Neural cell (in vitro differentiated cells): ENCODE measurements around the gene PDIA4. TPM values are rescaled to one million over a fixed set of nuclear protein-coding genes. Genes with fewer than 3 reads are reported as not detected.

ENCODE experiments used
- H2AFZ ChIP-seq: fragments of 200-600, 300-800 bp; sonication (generic), shearing (Covaris generic); 2 replicates; pipeline ENCODE4 v1.6.0; 2014; ENCODE audit warnings: low read depth, mild to moderate bottlenecking, antibody characterized with exemption, low read length, moderate library complexity
- H3F3A ChIP-seq: fragments of 200-600 bp; shearing (Covaris generic); 2 replicates; pipeline ENCODE4 v1.6.1; 2016; ENCODE audit warnings: mild to moderate bottlenecking, moderate library complexity, mixed read lengths, antibody characterized with exemption, low read length; ENCODE audit not compliant: insufficient read depth, poor library complexity, severe bottlenecking
- H3K27ac ChIP-seq: fragments of 200-600, 300-800 bp; sonication (generic), shearing (Covaris generic); 2 replicates; pipeline ENCODE4 v1.5.1; 2014; ENCODE audit warnings: mild to moderate bottlenecking, low read length, moderate library complexity
- H3K27me3 ChIP-seq: fragments of 300-800, 200-600 bp; sonication (generic), shearing (Covaris generic); 2 replicates; pipeline ENCODE4 v1.6.0; 2014; ENCODE audit warnings: mild to moderate bottlenecking, low read depth, low read length, moderate library complexity; ENCODE audit not compliant: insufficient read depth
- H3K36me3 ChIP-seq: fragments of 300-800, 200-600 bp; sonication (generic), shearing (Covaris generic); 2 replicates; pipeline ENCODE4 v1.5.1; 2014; ENCODE audit warnings: mild to moderate bottlenecking, antibody characterized with exemption, low read length, moderate library complexity; ENCODE audit not compliant: insufficient read depth
- H3K4me2 ChIP-seq: fragments of 300-800, 200-600 bp; sonication (generic), shearing (Covaris generic); 2 replicates; pipeline ENCODE4 v1.6.0; 2014; ENCODE audit warnings: mild to moderate bottlenecking, low read length
- H3K4me3 ChIP-seq: fragments of 300-800, 200-600 bp; sonication (generic), shearing (Covaris generic); 2 replicates; pipeline ENCODE4 v1.5.1; 2014; ENCODE audit warnings: mild to moderate bottlenecking, low read length, moderate library complexity
- H3K79me2 ChIP-seq: fragments of 200-600 bp; shearing (Covaris generic); replicated peaks from 2 replicates; pipeline ENCODE4 v1.6.0; 2014; ENCODE audit warnings: mild to moderate bottlenecking, low read length, moderate library complexity; ENCODE audit not compliant: insufficient read depth
- H3K9ac ChIP-seq: fragments of 300-800, 200-600 bp; sonication (generic), shearing (Covaris generic); 2 replicates; pipeline ENCODE4 v1.6.1; 2016; ENCODE audit warnings: mild to moderate bottlenecking, low read length, mixed read lengths
- H3K9me2 ChIP-seq: fragments of 200-600 bp; shearing (Covaris generic); 2 replicates; pipeline ENCODE4 v1.6.1; 2016; ENCODE audit warnings: mild to moderate bottlenecking, low read length, mixed read lengths; ENCODE audit not compliant: insufficient read depth
- H3K9me3 ChIP-seq: fragments of 200-600, 300-800 bp; sonication (generic), shearing (Covaris generic); 2 replicates; pipeline ENCODE4 v1.6.1; 2016; ENCODE audit warnings: mild to moderate bottlenecking, mixed run types, low read length, moderate library complexity, mixed read lengths
- H4K20me1 ChIP-seq: fragments of 200-600 bp; shearing (Covaris generic); 2 replicates; pipeline ENCODE4 v1.6.1; 2016; ENCODE audit warnings: mild to moderate bottlenecking, mixed run types; ENCODE audit not compliant: insufficient read depth
- EP300 ChIP-seq: fragments of 450-650 bp; conservative IDR thresholded peaks from 2 replicates; pipeline ENCODE4 v1.6.1; 2014; ENCODE audit warnings: antibody characterized with exemption, mild to moderate bottlenecking, moderate library complexity; ENCODE audit not compliant: poor library complexity, severe bottlenecking
- EZH2 ChIP-seq: fragments of 200-600, 300-800 bp; shearing (Covaris generic), sonication (generic); IDR thresholded peaks from 2 replicates; pipeline ENCODE4 v1.6.1; 2014; ENCODE audit warnings: antibody characterized with exemption, low read length, borderline replicate concordance, mild to moderate bottlenecking; ENCODE audit not compliant: insufficient read depth, poor library complexity, severe bottlenecking
- MXI1 ChIP-seq: fragments of 450-650 bp; conservative IDR thresholded peaks from 2 replicates; pipeline ENCODE4 v1.6.1; 2014; ENCODE audit warnings: antibody characterized with exemption, mild to moderate bottlenecking; ENCODE audit not compliant: poor library complexity, severe bottlenecking
- POLR2AphosphoS5 ChIP-seq: IDR thresholded peaks from 2 replicates; pipeline ENCODE4 v1.6.1; 2012
- RAD21 ChIP-seq: fragments of 450-650 bp; conservative IDR thresholded peaks from 2 replicates; pipeline ENCODE4 v1.6.1; 2014; ENCODE audit warnings: antibody characterized with exemption, mild to moderate bottlenecking, moderate library complexity
- SMC3 ChIP-seq: fragments of 450-650 bp; conservative IDR thresholded peaks from 2 replicates; pipeline ENCODE4 v1.6.1; 2014; ENCODE audit warnings: antibody characterized with exemption, mild to moderate bottlenecking, moderate library complexity; ENCODE audit not compliant: poor library complexity
- TAF1 ChIP-seq: IDR thresholded peaks from 2 replicates; pipeline ENCODE4 v1.6.1; 2012; ENCODE audit warnings: low read depth
- polyA minus RNA-seq: library from RNA; depleted of rRNA, polyadenylated mRNA; stranded (reverse); fragments of >200 nt; gene quantifications from 2 replicates; pipeline ENCODE4 v1.2.3, GENCODE V29; 2014
- polyA plus RNA-seq: library from polyadenylated mRNA; depleted of rRNA; stranded (reverse); fragments of >200 nt; gene quantifications from 2 replicates; pipeline ENCODE4 v1.2.3, GENCODE V29; 2014
- TF ChIP-seq, protein P1 (sequence below): IDR thresholded peaks from 2 replicates; pipeline ENCODE4 v1.6.1; 2012; ENCODE audit warnings: borderline replicate concordance
- TF ChIP-seq, protein P2 (sequence below): fragments of 450-650 bp; IDR thresholded peaks from 2 replicates; pipeline ENCODE4 v1.5.1; 2014; ENCODE audit warnings: antibody characterized with exemption, mild to moderate bottlenecking, moderate library complexity; ENCODE audit not compliant: poor library complexity, severe bottlenecking

Gene PDIA4, protein sequence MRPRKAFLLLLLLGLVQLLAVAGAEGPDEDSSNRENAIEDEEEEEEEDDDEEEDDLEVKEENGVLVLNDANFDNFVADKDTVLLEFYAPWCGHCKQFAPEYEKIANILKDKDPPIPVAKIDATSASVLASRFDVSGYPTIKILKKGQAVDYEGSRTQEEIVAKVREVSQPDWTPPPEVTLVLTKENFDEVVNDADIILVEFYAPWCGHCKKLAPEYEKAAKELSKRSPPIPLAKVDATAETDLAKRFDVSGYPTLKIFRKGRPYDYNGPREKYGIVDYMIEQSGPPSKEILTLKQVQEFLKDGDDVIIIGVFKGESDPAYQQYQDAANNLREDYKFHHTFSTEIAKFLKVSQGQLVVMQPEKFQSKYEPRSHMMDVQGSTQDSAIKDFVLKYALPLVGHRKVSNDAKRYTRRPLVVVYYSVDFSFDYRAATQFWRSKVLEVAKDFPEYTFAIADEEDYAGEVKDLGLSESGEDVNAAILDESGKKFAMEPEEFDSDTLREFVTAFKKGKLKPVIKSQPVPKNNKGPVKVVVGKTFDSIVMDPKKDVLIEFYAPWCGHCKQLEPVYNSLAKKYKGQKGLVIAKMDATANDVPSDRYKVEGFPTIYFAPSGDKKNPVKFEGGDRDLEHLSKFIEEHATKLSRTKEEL
- polyA plus RNA-seq = 41.8 and 45.6 TPM in 2 replicates
- 45.6 and 51.6 TPM in 2 replicates for polyA minus RNA-seq

DNA sequence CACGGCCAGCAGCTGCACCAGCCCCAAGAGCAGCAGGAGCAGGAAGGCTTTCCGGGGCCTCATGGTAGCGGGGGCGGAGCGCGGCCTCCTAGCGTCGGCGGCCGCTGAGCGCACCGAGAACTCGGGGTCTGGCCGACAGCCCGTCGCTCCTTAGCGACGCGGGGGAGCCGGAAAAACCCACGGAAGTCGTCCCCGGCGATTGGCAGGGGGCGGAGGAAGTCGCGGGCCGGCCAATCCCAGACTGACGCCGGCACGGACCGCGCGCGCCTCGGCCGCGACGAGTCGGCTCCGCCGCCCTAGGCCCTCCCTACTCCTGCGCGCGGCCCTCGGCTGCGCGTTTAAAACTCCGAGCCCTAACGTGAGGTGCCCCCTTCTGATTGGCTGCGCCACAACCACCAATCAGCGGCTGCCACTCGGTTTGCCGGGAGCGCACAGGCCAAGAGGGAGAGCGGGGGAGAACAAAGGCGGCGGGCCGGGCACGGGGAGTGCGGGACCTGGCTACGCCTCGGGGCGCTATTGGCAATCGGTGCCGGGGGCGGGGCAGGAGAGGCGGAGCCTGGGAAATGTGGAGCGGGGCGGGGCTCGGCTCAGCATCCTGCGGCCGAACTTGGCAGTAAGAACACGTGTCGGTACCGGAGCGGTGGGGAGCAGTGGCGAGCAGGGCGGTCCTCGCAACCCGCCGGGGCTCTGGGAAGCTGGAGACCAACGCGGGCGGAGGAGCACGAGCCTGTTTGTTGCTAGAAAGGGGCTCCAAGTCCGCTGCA, at the start of gene PDIA4:
Gene PDIA4 (minus strand): TSS at position 160 of the 764 bp plus-strand sequence. CDS start 97 bp downstream, at position 63.
- H2AFZ ChIP-seq = peak within 1 kb of the TSS; percentile 61
- peak; percentile 48 for TF ChIP-seq EP300
- TF ChIP-seq, protein P1, sequence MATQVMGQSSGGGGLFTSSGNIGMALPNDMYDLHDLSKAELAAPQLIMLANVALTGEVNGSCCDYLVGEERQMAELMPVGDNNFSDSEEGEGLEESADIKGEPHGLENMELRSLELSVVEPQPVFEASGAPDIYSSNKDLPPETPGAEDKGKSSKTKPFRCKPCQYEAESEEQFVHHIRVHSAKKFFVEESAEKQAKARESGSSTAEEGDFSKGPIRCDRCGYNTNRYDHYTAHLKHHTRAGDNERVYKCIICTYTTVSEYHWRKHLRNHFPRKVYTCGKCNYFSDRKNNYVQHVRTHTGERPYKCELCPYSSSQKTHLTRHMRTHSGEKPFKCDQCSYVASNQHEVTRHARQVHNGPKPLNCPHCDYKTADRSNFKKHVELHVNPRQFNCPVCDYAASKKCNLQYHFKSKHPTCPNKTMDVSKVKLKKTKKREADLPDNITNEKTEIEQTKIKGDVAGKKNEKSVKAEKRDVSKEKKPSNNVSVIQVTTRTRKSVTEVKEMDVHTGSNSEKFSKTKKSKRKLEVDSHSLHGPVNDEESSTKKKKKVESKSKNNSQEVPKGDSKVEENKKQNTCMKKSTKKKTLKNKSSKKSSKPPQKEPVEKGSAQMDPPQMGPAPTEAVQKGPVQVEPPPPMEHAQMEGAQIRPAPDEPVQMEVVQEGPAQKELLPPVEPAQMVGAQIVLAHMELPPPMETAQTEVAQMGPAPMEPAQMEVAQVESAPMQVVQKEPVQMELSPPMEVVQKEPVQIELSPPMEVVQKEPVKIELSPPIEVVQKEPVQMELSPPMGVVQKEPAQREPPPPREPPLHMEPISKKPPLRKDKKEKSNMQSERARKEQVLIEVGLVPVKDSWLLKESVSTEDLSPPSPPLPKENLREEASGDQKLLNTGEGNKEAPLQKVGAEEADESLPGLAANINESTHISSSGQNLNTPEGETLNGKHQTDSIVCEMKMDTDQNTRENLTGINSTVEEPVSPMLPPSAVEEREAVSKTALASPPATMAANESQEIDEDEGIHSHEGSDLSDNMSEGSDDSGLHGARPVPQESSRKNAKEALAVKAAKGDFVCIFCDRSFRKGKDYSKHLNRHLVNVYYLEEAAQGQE = peak; percentile 26
- peak; percentile 56 for TF ChIP-seq SMC3
- peak; percentile 52 for TF ChIP-seq TAF1
- TF ChIP-seq POLR2AphosphoS5 = peak; percentile 69
- TF ChIP-seq EZH2 = no peak
- TF ChIP-seq, protein P2, sequence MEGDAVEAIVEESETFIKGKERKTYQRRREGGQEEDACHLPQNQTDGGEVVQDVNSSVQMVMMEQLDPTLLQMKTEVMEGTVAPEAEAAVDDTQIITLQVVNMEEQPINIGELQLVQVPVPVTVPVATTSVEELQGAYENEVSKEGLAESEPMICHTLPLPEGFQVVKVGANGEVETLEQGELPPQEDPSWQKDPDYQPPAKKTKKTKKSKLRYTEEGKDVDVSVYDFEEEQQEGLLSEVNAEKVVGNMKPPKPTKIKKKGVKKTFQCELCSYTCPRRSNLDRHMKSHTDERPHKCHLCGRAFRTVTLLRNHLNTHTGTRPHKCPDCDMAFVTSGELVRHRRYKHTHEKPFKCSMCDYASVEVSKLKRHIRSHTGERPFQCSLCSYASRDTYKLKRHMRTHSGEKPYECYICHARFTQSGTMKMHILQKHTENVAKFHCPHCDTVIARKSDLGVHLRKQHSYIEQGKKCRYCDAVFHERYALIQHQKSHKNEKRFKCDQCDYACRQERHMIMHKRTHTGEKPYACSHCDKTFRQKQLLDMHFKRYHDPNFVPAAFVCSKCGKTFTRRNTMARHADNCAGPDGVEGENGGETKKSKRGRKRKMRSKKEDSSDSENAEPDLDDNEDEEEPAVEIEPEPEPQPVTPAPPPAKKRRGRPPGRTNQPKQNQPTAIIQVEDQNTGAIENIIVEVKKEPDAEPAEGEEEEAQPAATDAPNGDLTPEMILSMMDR = peak; percentile 64
- peak; percentile 48 for TF ChIP-seq RAD21
- peak; percentile 96 for TF ChIP-seq MXI1
- no peaks in the 10 kb centered on the region for H3K9me3 ChIP-seq
- H3K27me3 ChIP-seq = no peaks in the 10 kb centered on the region
- peaks cover 34% of the 10 kb centered on the region for H3K79me2 ChIP-seq
- H3F3A ChIP-seq = peaks cover 6% of the 10 kb centered on the region
- H3K9me2 ChIP-seq = no peaks in the 10 kb centered on the region
- H4K20me1 ChIP-seq = no peaks in the 10 kb centered on the region
- H3K36me3 ChIP-seq = no peaks in the 10 kb centered on the region
- H3K9ac ChIP-seq = peak within 1 kb of the TSS; percentile 71
- H3K4me2 ChIP-seq = peak within 1 kb of the TSS; percentile 99
- peak within 1 kb of the TSS; percentile 87 for H3K4me3 ChIP-seq
- H3K27ac ChIP-seq = peak within 1 kb of the TSS; percentile 70

DNA sequence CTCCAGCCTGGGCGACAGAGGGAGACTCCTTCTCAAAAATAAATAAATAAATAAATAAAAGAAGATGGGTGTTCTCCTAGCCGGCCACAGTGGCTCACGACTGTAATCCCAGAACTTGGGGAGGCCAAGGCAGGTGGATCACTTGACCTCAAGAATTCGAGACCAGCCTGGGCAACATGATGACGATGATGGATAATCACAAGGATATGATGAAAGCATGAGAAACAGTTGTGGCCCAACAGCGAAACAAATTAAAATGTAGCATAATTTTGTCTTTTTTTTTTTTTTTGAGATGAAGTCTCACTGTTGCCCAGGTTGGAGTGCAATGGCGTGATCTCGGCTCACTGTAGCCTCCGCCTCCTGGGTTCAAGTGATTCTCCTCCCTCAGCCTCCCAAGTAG, 49.3 kb upstream of the PDIA4 start:
- Histone ChIP-seq H3K36me3 (no peaks in the 10 kb centered on the region), H3K27me3 (no peaks in the 10 kb centered on the region), H3K27ac (no peak overlapping the region), H3K79me2 (no peaks in the 10 kb centered on the region), H3K4me2 (no peak overlapping the region), H4K20me1 (no peaks in the 10 kb centered on the region), H2AFZ (no peak overlapping the region), H3K9ac (no peak overlapping the region), H3F3A (no peaks in the 10 kb centered on the region), H3K9me3 (no peaks in the 10 kb centered on the region), H3K9me2 (no peaks in the 10 kb centered on the region), H3K4me3 (no peak overlapping the region)
- no peak for TF ChIP-seq SMC3
- TF ChIP-seq, protein P1 = no peak
- TF ChIP-seq EZH2 = no peak
- no peak for TF ChIP-seq RAD21
